OCI-LY7 (cell line): ENCODE measurements around the gene PROB1.

Experiments
- CTCF ChIP-seq: fragments of 200-600 bp; sonication (generic); conservative IDR thresholded peaks from 2 replicates; pipeline ENCODE4 v1.5.1; 2014; ENCODE audit warnings: mild to moderate bottlenecking, antibody characterized with exemption, low read length, moderate library complexity, mixed read lengths
- EZH2phosphoT487 ChIP-seq: fragments of 200-600 bp; sonication (generic); IDR thresholded peaks from 2 replicates; pipeline ENCODE4 v1.6.1; 2018; ENCODE audit warnings: low read depth, borderline replicate concordance, mild to moderate bottlenecking, mixed run types, antibody characterized with exemption, low read length, moderate library complexity, mixed read lengths

- TF ChIP-seq CTCF (no peak), EZH2phosphoT487 (no peak)
Observed at GRCh38 chr5:139417214-139417613, 22.3 kb upstream of the PROB1 start.
